GM23338 (cell line): ENCODE measurements around the gene GMPS. TPM values are rescaled to one million over a fixed set of nuclear protein-coding genes. Genes with fewer than 3 reads are reported as not detected.

Experiments
- ATAC-seq: fragments of 200-7000 bp; cut with Tn5 transposase; 3 replicates; pipeline ENCODE4 v1.9.1; 2020
- DNase-seq: peaks from one replicate; pipeline ENCODE4 v3.0.0-alpha.2; 2015; ENCODE audit warnings: low spot score
- H2AFZ ChIP-seq: fragments of 200-600 bp; sonication (generic); 2 replicates; pipeline ENCODE4 v1.8.0; 2016; ENCODE audit warnings: antibody characterized with exemption, mild to moderate bottlenecking, moderate library complexity
- H3F3A ChIP-seq: fragments of 200-600 bp; sonication (generic); replicated peaks from 2 replicates; pipeline ENCODE4 v1.8.0; 2017; ENCODE audit warnings: antibody characterized with exemption, mixed run types, low read depth
- H3K27ac ChIP-seq: fragments of 200-600 bp; sonication (generic); 2 replicates; pipeline ENCODE4 v1.6.1; 2016; ENCODE audit warnings: low read depth
- H3K27me3 ChIP-seq: fragments of 200-600 bp; sonication (generic); 2 replicates; pipeline ENCODE4 v1.8.0; 2016; ENCODE audit warnings: mild to moderate bottlenecking, mixed run types, moderate library complexity; ENCODE audit not compliant: insufficient read depth
- H3K36me3 ChIP-seq: fragments of 200-600 bp; sonication (generic); 2 replicates; pipeline ENCODE4 v1.8.0; 2016; ENCODE audit warnings: mild to moderate bottlenecking; ENCODE audit not compliant: insufficient read depth
- H3K4me1 ChIP-seq: fragments of 200-600 bp; sonication (generic); 2 replicates; pipeline ENCODE4 v1.8.0; 2016; ENCODE audit warnings: mild to moderate bottlenecking, moderate library complexity; ENCODE audit not compliant: insufficient read depth
- H3K4me2 ChIP-seq: fragments of 200-600 bp; sonication (generic); 2 replicates; pipeline ENCODE4 v1.7.1; 2017; ENCODE audit warnings: mixed run types
- H3K4me3 ChIP-seq: fragments of 200-600 bp; sonication (generic); 2 replicates; pipeline ENCODE4 v1.6.1; 2016; ENCODE audit warnings: mixed run types
- H3K79me2 ChIP-seq: fragments of 200-600 bp; sonication (generic); replicated peaks from 2 replicates; pipeline ENCODE4 v1.8.0; 2017; ENCODE audit warnings: mild to moderate bottlenecking; ENCODE audit not compliant: insufficient read depth
- H3K9me2 ChIP-seq: fragments of 200-600 bp; sonication (generic); 2 replicates; pipeline ENCODE4 v1.8.0; 2017; ENCODE audit not compliant: insufficient read depth
- H4K20me1 ChIP-seq: fragments of 200-600 bp; sonication (generic); replicated peaks from 2 replicates; pipeline ENCODE4 v1.8.0; 2017; ENCODE audit warnings: mild to moderate bottlenecking; ENCODE audit not compliant: insufficient read depth
- H3K27ac Mint-ChIP-seq: 2 replicates; pipeline ENCODE4 v1.8.0; 2020; ENCODE audit warnings: inconsistent platforms, mild to moderate bottlenecking, moderate library complexity, mixed read lengths
- H3K27me3 Mint-ChIP-seq: 3 replicates; pipeline ENCODE4 v1.8.0; 2022; ENCODE audit warnings: low read depth, mild to moderate bottlenecking, moderate library complexity, mixed read lengths, inconsistent platforms; ENCODE audit not compliant: insufficient read depth, poor library complexity
- H3K36me3 Mint-ChIP-seq: 3 replicates; pipeline ENCODE4 v1.8.0; 2021; ENCODE audit warnings: low read depth, mild to moderate bottlenecking, inconsistent platforms, moderate library complexity, mixed read lengths
- H3K4me1 Mint-ChIP-seq: 3 replicates; pipeline ENCODE4 v1.8.0; 2020; ENCODE audit warnings: mild to moderate bottlenecking, inconsistent platforms, mixed read lengths
- H3K4me3 Mint-ChIP-seq: 3 replicates; pipeline ENCODE4 v1.8.0; 2021; ENCODE audit warnings: moderate library complexity, mild to moderate bottlenecking, inconsistent platforms, mixed read lengths
- H3K9me3 Mint-ChIP-seq: 3 replicates; pipeline ENCODE4 v1.8.0; 2020; ENCODE audit warnings: moderate library complexity, mild to moderate bottlenecking, inconsistent platforms, mixed read lengths
- CREB1 ChIP-seq: fragments of 250-450 bp; sonication (Bioruptor Pico); IDR thresholded peaks from 2 replicates; pipeline ENCODE4 v1.5.0; 2020; ENCODE audit warnings: low read depth, mild to moderate bottlenecking, moderate library complexity
- EZH2 ChIP-seq: fragments of 200-600 bp; sonication (generic); IDR thresholded peaks from one replicate; pipeline ENCODE4 v1.8.0; 2017; ENCODE audit warnings: antibody characterized with exemption, mild to moderate bottlenecking, low read depth; ENCODE audit not compliant: unreplicated experiment
- EZH2phosphoT487 ChIP-seq: fragments of 200-600 bp; sonication (generic); IDR thresholded peaks from one replicate; pipeline ENCODE4 v1.8.1; 2018; ENCODE audit warnings: antibody characterized with exemption; ENCODE audit not compliant: unreplicated experiment
- JUNB ChIP-seq: IDR thresholded peaks from one replicate; pipeline ENCODE4 v1.6.1; 2016; ENCODE audit warnings: antibody characterized with exemption; ENCODE audit not compliant: unreplicated experiment
- NANOG ChIP-seq: IDR thresholded peaks from 2 replicates; pipeline ENCODE4 v1.6.1; 2016; ENCODE audit warnings: antibody characterized with exemption, borderline replicate concordance
- POLR2AphosphoS5 ChIP-seq: IDR thresholded peaks from 2 replicates; pipeline ENCODE4 v1.6.1; 2016; ENCODE audit warnings: antibody characterized with exemption, low read depth
- STAT1 ChIP-seq: IDR thresholded peaks from one replicate; pipeline ENCODE4 v1.6.1; 2016; ENCODE audit warnings: antibody characterized with exemption; ENCODE audit not compliant: unreplicated experiment
- ZNF114 ChIP-seq: fragments of 250-450 bp; sonication (Bioruptor Pico); IDR thresholded peaks from 2 replicates; pipeline ENCODE4 v1.5.0; 2020; ENCODE audit warnings: mild to moderate bottlenecking, moderate library complexity
- ZNF331 ChIP-seq: fragments of 250-450 bp; sonication (Bioruptor Pico); IDR thresholded peaks from 2 replicates; pipeline ENCODE4 v1.5.0; 2020; ENCODE audit warnings: low read depth, mild to moderate bottlenecking, moderate library complexity
- ZNF462 ChIP-seq: fragments of 250-450 bp; sonication (Bioruptor Pico); IDR thresholded peaks from 2 replicates; pipeline ENCODE4 v1.5.0; 2020; ENCODE audit warnings: mild to moderate bottlenecking, moderate library complexity
- polyA plus RNA-seq: library from polyadenylated mRNA; unstranded; fragments of >200 nt; fragmentation: Nextera tagmentation; extraction: Ambion mirVana; gene quantifications from 2 replicates; pipeline ENCODE4 v1.2.1, GENCODE V29; 2016
- total RNA-seq: library from RNA; depleted of rRNA; stranded (reverse); fragments of >200 nt; shearing (Covaris generic); gene quantifications from 2 replicates; pipeline ENCODE4 v1.2.3, GENCODE V29; 2014
- TF ChIP-seq, protein P1 (sequence below): IDR thresholded peaks from 2 replicates; pipeline ENCODE4 v1.6.1; 2016; ENCODE audit warnings: antibody characterized with exemption
- TF ChIP-seq, protein P2 (sequence below): IDR thresholded peaks from one replicate; pipeline ENCODE4 v1.6.1; 2018; ENCODE audit warnings: antibody characterized with exemption; ENCODE audit not compliant: unreplicated experiment
- TF ChIP-seq, protein P3 (sequence below), 2 experiments: fragments of 200-600 bp in 1 of 2; sonication (generic) in 1 of 2; conservative IDR thresholded peaks; 2 replicates each; pipeline versions ENCODE4 v1.5.1 to v1.6.1; 2016 to 2017; ENCODE audit warnings: antibody characterized with exemption in 2 of 2, low read depth in 2 of 2, mild to moderate bottlenecking in 2 of 2, moderate library complexity in 1 of 2

The GMPS gene
- total and polyA plus RNA-seq, 2 experiments from 2014 or later: 72.0 to 145 TPM

- Histone ChIP-seq H3K79me2 (no peaks in the 10 kb centered on the region), H4K20me1 (no peaks in the 10 kb centered on the region), H2AFZ (no peak overlapping the region), H3K36me3 (no peaks in the 10 kb centered on the region), H3K4me2 (no peak overlapping the region), H3K27me3 (no peaks in the 10 kb centered on the region), H3K27ac (no peak overlapping the region), H3F3A (no peaks in the 10 kb centered on the region), H3K9me2 (no peaks in the 10 kb centered on the region), H3K4me1 (peaks cover 7% of the 10 kb centered on the region), H3K4me3 (no peak overlapping the region)
- DNase-seq (no peak), ATAC-seq (no peak)
- H3K36me3 Mint-ChIP-seq: no peaks in the 10 kb centered on the region
- no peak overlapping the region for H3K4me3 Mint-ChIP-seq
- no peak overlapping the region for H3K27ac Mint-ChIP-seq
- TF ChIP-seq, protein P1, sequence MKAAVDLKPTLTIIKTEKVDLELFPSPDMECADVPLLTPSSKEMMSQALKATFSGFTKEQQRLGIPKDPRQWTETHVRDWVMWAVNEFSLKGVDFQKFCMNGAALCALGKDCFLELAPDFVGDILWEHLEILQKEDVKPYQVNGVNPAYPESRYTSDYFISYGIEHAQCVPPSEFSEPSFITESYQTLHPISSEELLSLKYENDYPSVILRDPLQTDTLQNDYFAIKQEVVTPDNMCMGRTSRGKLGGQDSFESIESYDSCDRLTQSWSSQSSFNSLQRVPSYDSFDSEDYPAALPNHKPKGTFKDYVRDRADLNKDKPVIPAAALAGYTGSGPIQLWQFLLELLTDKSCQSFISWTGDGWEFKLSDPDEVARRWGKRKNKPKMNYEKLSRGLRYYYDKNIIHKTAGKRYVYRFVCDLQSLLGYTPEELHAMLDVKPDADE: no peak
- no peak for TF ChIP-seq JUNB
- TF ChIP-seq EZH2phosphoT487: no peak
- no peak for TF ChIP-seq POLR2AphosphoS5
- TF ChIP-seq ZNF114 (CRISPR knock-in tag): no peak
- TF ChIP-seq NANOG: no peak
- TF ChIP-seq ZNF331: no peak
- TF ChIP-seq, protein P2, sequence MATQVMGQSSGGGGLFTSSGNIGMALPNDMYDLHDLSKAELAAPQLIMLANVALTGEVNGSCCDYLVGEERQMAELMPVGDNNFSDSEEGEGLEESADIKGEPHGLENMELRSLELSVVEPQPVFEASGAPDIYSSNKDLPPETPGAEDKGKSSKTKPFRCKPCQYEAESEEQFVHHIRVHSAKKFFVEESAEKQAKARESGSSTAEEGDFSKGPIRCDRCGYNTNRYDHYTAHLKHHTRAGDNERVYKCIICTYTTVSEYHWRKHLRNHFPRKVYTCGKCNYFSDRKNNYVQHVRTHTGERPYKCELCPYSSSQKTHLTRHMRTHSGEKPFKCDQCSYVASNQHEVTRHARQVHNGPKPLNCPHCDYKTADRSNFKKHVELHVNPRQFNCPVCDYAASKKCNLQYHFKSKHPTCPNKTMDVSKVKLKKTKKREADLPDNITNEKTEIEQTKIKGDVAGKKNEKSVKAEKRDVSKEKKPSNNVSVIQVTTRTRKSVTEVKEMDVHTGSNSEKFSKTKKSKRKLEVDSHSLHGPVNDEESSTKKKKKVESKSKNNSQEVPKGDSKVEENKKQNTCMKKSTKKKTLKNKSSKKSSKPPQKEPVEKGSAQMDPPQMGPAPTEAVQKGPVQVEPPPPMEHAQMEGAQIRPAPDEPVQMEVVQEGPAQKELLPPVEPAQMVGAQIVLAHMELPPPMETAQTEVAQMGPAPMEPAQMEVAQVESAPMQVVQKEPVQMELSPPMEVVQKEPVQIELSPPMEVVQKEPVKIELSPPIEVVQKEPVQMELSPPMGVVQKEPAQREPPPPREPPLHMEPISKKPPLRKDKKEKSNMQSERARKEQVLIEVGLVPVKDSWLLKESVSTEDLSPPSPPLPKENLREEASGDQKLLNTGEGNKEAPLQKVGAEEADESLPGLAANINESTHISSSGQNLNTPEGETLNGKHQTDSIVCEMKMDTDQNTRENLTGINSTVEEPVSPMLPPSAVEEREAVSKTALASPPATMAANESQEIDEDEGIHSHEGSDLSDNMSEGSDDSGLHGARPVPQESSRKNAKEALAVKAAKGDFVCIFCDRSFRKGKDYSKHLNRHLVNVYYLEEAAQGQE: no peak
- TF ChIP-seq ZNF462: no peak
- TF ChIP-seq, protein P3, sequence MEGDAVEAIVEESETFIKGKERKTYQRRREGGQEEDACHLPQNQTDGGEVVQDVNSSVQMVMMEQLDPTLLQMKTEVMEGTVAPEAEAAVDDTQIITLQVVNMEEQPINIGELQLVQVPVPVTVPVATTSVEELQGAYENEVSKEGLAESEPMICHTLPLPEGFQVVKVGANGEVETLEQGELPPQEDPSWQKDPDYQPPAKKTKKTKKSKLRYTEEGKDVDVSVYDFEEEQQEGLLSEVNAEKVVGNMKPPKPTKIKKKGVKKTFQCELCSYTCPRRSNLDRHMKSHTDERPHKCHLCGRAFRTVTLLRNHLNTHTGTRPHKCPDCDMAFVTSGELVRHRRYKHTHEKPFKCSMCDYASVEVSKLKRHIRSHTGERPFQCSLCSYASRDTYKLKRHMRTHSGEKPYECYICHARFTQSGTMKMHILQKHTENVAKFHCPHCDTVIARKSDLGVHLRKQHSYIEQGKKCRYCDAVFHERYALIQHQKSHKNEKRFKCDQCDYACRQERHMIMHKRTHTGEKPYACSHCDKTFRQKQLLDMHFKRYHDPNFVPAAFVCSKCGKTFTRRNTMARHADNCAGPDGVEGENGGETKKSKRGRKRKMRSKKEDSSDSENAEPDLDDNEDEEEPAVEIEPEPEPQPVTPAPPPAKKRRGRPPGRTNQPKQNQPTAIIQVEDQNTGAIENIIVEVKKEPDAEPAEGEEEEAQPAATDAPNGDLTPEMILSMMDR (conservative IDR thresholded peaks at IDR 0.05; ENCODE audit: low read depth in 2 of 2): no peak
- no peak for TF ChIP-seq EZH2
- TF ChIP-seq CREB1 (CRISPR knock-in tag): no peak
- TF ChIP-seq STAT1: no peak
- H3K9me3 Mint-ChIP-seq: no peaks in the 10 kb centered on the region
- peaks cover 5% of the 10 kb centered on the region; the same call in 2 of the 3 replicates for H3K4me1 Mint-ChIP-seq
- H3K27me3 Mint-ChIP-seq: peaks cover 2% of the 10 kb centered on the region
These were observed 111.2 kb downstream of the GMPS start for GRCh38 chr3:155981669-155982068.
